ENCODE data around the gene IL1RAPL2. TPM values are rescaled to one million over a fixed set of nuclear protein-coding genes. Genes with fewer than 3 reads are reported as not detected.

IL1RAPL2 gene
- total and polyA plus RNA-seq, 2 of the 8 experiments (the other 6 are each of a cell fraction or from before 2014, with no cell fraction given): 0.20 to 1.3 TPM

- Histone ChIP-seq H4K20me1 (replicated peaks in 1 of 2; ENCODE audit: control insufficient read depth in 1 of 2, insufficient read depth in 2 of 2, low read length in 2 of 2) (no peaks in the 10 kb centered on the region), H2BK15ac (ENCODE audit: low read length) (no peak overlapping the region), H3K56ac (replicated peaks; ENCODE audit: insufficient read length, low read depth, low read length) (no peak overlapping the region), H3K18ac (ENCODE audit: extremely low read depth, low read length) (no peak overlapping the region), H3K14ac (ENCODE audit: insufficient read length) (no peak overlapping the region), H3K27me3 (replicated peaks in 1 of 4; ENCODE audit: control insufficient read depth in 3 of 4, extremely low read depth in 1 of 4, insufficient read depth in 3 of 4, low read length in 3 of 4) (no peaks in the 10 kb centered on the region), H3K36me3 (ENCODE audit: control insufficient read depth in 2 of 4, insufficient read depth in 4 of 4, low read length in 3 of 4) (no peaks in the 10 kb centered on the region), H3K79me1 (ENCODE audit: low read depth, low read length) (no peaks in the 10 kb centered on the region), H4K91ac (replicated peaks; ENCODE audit: insufficient read length, low read length) (no peak overlapping the region), H3K4me2 (ENCODE audit: insufficient read depth in 1 of 2, low read depth in 2 of 2, low read length in 2 of 2) (no peak overlapping the region), H3K9ac (replicated peaks in 1 of 4; ENCODE audit: extremely low read depth in 1 of 4, low read depth in 3 of 4, low read length in 3 of 4) (no peak overlapping the region), H3K4me3 (ENCODE audit: extremely low read depth in 1 of 4, insufficient read depth in 2 of 4, low read depth in 3 of 4, low read length in 4 of 4) (no peak overlapping the region), H2AK5ac (ENCODE audit: low read depth, low read length) (no peak overlapping the region), H3K4me1 (replicated peaks in 1 of 4; ENCODE audit: control insufficient read depth in 3 of 4, insufficient read depth in 4 of 4, low read length in 3 of 4) (peaks cover 0 to 2% (median 0%) of the 10 kb centered on the region in 4 experiments; a peak in 1 of 7 replicates), H4K5ac (ENCODE audit: insufficient read length, low read depth, low read length) (no peak overlapping the region), H2AFZ (ENCODE audit: low read length) (no peak overlapping the region), H3K23me2 (ENCODE audit: low read depth, low read length) (no peaks in the 10 kb centered on the region), H3K9me3 (ENCODE audit: insufficient read depth in 2 of 2, low read depth in 1 of 2, low read length in 1 of 2) (no peaks in the 10 kb centered on the region), H2BK20ac (ENCODE audit: low read length) (no peak overlapping the region), H3K4ac (replicated peaks; ENCODE audit: insufficient read length, low read depth, low read length) (no peak overlapping the region), H3K23ac (ENCODE audit: insufficient read length) (no peak overlapping the region), H4K8ac (ENCODE audit: extremely low read depth, insufficient read depth, low read length) (no peak overlapping the region), H2BK5ac (ENCODE audit: low read depth, low read length) (no peak overlapping the region), H2BK120ac (replicated peaks; ENCODE audit: low read depth, low read length) (no peak overlapping the region), H3K79me2 (ENCODE audit: control insufficient read depth in 1 of 2, insufficient read depth in 2 of 2, low read length in 2 of 2) (no peaks in the 10 kb centered on the region), H3K27ac (ENCODE audit: low read depth, low read length) (no peak overlapping the region), H2BK12ac (ENCODE audit: low read depth, low read length) (no peak overlapping the region)
- CTCF ChIA-PET (ENCODE audit: partially characterized antibody): no interaction called here
- no peak for FAIRE-seq
- 100% methylated on average over 1 of the region's 1 CpG; no CpG with 5 or more reads in 1 of the 2 experiments for WGBS, 2 experiments (ENCODE audit: extremely low coverage in 1 of 2, insufficient coverage in 1 of 2, insufficient read length in 1 of 2, insufficient replicate concordance in 2 of 2, low coverage in 1 of 2, low lambda C conversion rate in 2 of 2, missing lambda C conversion rate in 1 of 2)
- POLR2A ChIA-PET (ENCODE audit: partially characterized antibody): no interaction called here
- TF ChIP-seq SAP30 (IDR thresholded peaks at IDR 0.05; ENCODE audit: insufficient read depth, insufficient replicate concordance, low read length): no peak
- no peak for TF ChIP-seq SUZ12 (IDR thresholded peaks at IDR 0.05; ENCODE audit: low read length)
- DNase-seq (ENCODE audit: low read depth in 1 of 2, low spot score in 2 of 2): no peak
Measured at GRCh38 chrX:105694839-105695238, 1128.8 kb downstream of the IL1RAPL2 start.

Measured in H1 (cell line).